Vagina (tissue), 2 donors: Measurements from ENCODE around the gene UBE2G2. TPM values are rescaled to one million over a fixed set of nuclear protein-coding genes. Genes with fewer than 3 reads are reported as not detected.
A peak's percentile ranks its signal among the peaks of the same experiment; 100 is the strongest.

Experiments
- DNase-seq, 2 donors: peaks; one replicate each; pipeline ENCODE4 v3.0.0-alpha.2; 2017; ENCODE audit errors: extremely low spot score in 2 of 2
- H3K27ac ChIP-seq: fragments of 200-600 bp; sonication (generic); one replicate; pipeline ENCODE4 v1.5.1; 2019
- H3K27me3 ChIP-seq: fragments of 200-600 bp; sonication (generic); one replicate; pipeline ENCODE4 v1.5.1; 2019
- H3K36me3 ChIP-seq, 2 donors: fragments of 200-600 bp; sonication (generic); one replicate each; pipeline ENCODE4 v1.5.1; 2017 to 2019
- H3K4me1 ChIP-seq: fragments of 200-600 bp; sonication (generic); one replicate; pipeline ENCODE4 v1.5.1; 2019
- H3K4me3 ChIP-seq, 2 donors: fragments of 200-600 bp; sonication (generic); 1 replicate in 1 of 2; 2 replicates in 1 of 2; pipeline ENCODE4 v1.5.1; 2016 to 2019
- H3K9me3 ChIP-seq: fragments of 200-600 bp; sonication (generic); one replicate; pipeline ENCODE4 v1.5.1; 2019
- CTCF ChIP-seq, 3 experiments: fragments of 450-650 bp in 2 of 3; fragments of 200-600 bp in 1 of 3; sonication (generic) in 1 of 3; IDR thresholded peaks; one replicate each; pipeline ENCODE4 v1.5.1; 2017 to 2019; ENCODE audit warnings: antibody characterized with exemption in 3 of 3, mild to moderate bottlenecking in 2 of 3, moderate library complexity in 2 of 3
- POLR2A ChIP-seq, 2 donors: fragments of 450-650 bp; IDR thresholded peaks; one replicate each; pipeline ENCODE4 v1.6.1; 2017; ENCODE audit warnings: antibody characterized with exemption in 2 of 2, mild to moderate bottlenecking in 2 of 2, moderate library complexity in 2 of 2
- POLR2AphosphoS5 ChIP-seq, 2 donors: sonication (generic); formaldehyde crosslinking; IDR thresholded peaks; one replicate each; pipeline ENCODE4 v1.9.0; 2017; ENCODE audit warnings: antibody characterized with exemption in 2 of 2, mild to moderate bottlenecking in 2 of 2, low read depth in 1 of 2; ENCODE audit not compliant: insufficient read depth in 1 of 2
- intact Hi-C: fragments of 100-400 bp; cut with DNase I; formaldehyde crosslinking; loops from one replicate; pipeline ENCODE4 v1.15.1; 2023
- total RNA-seq: library from RNA; depleted of rRNA; stranded (reverse); fragments of >200 nt; gene quantifications from one replicate; pipeline ENCODE4 v1.2.3, GENCODE V29; 2016

Gene UBE2G2
- total RNA-seq, 1 donor from 2014 or later: 96.5 TPM

DNA sequence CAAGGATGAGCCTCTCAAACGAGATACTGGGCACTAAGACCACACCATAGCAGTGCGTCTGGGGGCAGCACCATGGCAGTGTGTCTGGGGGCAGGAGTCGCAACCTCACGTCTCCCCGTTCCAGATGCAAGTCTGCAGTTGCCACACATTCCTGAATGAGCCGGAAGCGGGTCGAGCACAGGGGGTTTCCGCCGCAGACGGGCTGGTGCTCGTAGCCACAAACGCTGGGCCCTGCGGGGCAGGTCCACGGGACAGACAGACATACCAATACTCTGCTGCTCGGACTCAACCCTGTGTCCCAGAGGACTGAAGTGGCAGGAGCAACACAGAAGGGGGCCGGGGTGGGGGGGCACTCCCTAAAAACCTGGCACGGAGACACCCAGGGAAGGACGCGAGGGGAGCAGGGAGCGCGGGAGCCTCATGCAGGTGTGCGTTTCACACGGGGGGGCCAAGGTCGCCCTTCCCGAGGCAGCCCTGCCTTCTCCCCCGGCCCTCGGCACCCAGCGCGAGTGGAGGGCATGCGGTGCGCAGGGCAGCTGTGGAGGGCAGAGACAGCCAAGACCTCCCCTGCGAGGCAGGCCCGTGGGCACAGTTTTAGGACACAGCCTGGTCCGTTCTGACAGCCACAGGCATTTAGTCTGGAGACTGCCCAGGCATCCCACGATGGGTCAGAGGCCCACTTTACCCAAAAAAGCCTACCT, 47.4 kb upstream of the UBE2G2 start:
- TF ChIP-seq POLR2A (IDR thresholded peaks at IDR 0.05) (no peak), POLR2AphosphoS5 (IDR thresholded peaks at IDR 0.05; ENCODE audit: insufficient read depth in 1 of 2, low read depth in 1 of 2) (no peak)
- intact Hi-C loops: no loop called here
- Histone ChIP-seq H3K27me3 (no peaks in the 10 kb centered on the region), H3K27ac (no peak overlapping the region), H3K4me3 (no peak overlapping the region), H3K36me3 (peaks cover 0 to 35% of the 10 kb centered on the region in 2 donors), H3K9me3 (no peaks in the 10 kb centered on the region), H3K4me1 (peaks cover 22% of the 10 kb centered on the region)
- no peak for DNase-seq

- no peak overlapping the region for H3K27ac ChIP-seq
- no peak for TF ChIP-seq CTCF (IDR thresholded peaks at IDR 0.05)
- no peak for TF ChIP-seq POLR2AphosphoS5 (IDR thresholded peaks at IDR 0.05; ENCODE audit: insufficient read depth in 1 of 2, low read depth in 1 of 2)
- TF ChIP-seq POLR2A (IDR thresholded peaks at IDR 0.05): no peak
- DNase-seq: no peak
These were observed 45.8 kb upstream of the UBE2G2 start for GRCh38 chr21:44847261-44848056.

GRCh38 chr21:44846485-44847260, 45.1 kb upstream of the UBE2G2 start:
- no peak for DNase-seq
- H3K27ac ChIP-seq: no peak overlapping the region
- intact Hi-C loops: no loop called here

More at GRCh38 chr21:44847261-44848056, 45.8 kb upstream of the UBE2G2 start:
- H3K4me3 ChIP-seq: no peak overlapping the region
- peaks cover 0 to 29% of the 10 kb centered on the region in 2 donors for H3K36me3 ChIP-seq
- no peaks in the 10 kb centered on the region for H3K9me3 ChIP-seq
- H3K4me1 ChIP-seq: peaks cover 22% of the 10 kb centered on the region
- H3K27me3 ChIP-seq: no peaks in the 10 kb centered on the region
- intact Hi-C loops: no loop called here

DNA sequence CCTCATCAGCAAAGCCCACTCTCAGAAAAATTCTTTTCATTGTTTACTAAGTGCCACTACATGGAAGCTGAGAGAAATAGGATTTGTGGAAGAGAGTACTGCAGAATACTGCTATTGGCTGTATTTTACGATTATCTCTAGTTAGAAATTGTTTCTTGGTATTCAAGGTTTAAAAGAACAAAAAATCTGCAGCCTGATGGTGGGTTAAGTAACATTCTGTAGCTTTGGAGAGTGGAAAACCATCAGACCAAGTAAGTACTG, 44.5 kb upstream of the UBE2G2 start:
- no peak for DNase-seq
- peaks cover 22% of the 10 kb centered on the region for H3K4me1 ChIP-seq
- intact Hi-C loops: no loop called here
- H3K9me3 ChIP-seq: no peaks in the 10 kb centered on the region
- H3K27me3 ChIP-seq: no peaks in the 10 kb centered on the region
- H3K36me3 ChIP-seq: peaks cover 0 to 27% of the 10 kb centered on the region in 2 donors
- H3K4me3 ChIP-seq: peak overlapping the region; percentile 36 to 43
- no peak overlapping the region for H3K27ac ChIP-seq
- TF ChIP-seq CTCF (IDR thresholded peaks at IDR 0.05) (no peak), POLR2A (IDR thresholded peaks at IDR 0.05) (no peak), POLR2AphosphoS5 (IDR thresholded peaks at IDR 0.05; ENCODE audit: insufficient read depth in 1 of 2, low read depth in 1 of 2) (no peak)

More at GRCh38 chr21:44846485-44847260, 45.1 kb upstream of the UBE2G2 start:
- peak overlapping the region; percentile 36 to 43 for H3K4me3 ChIP-seq
- H3K36me3 ChIP-seq: peaks cover 0 to 29% of the 10 kb centered on the region in 2 donors
- peaks cover 22% of the 10 kb centered on the region for H3K4me1 ChIP-seq
- H3K9me3 ChIP-seq: no peaks in the 10 kb centered on the region
- H3K27me3 ChIP-seq: no peaks in the 10 kb centered on the region
- TF ChIP-seq CTCF (IDR thresholded peaks at IDR 0.05): no peak
- no peak for TF ChIP-seq POLR2AphosphoS5 (IDR thresholded peaks at IDR 0.05; ENCODE audit: insufficient read depth in 1 of 2, low read depth in 1 of 2)
- TF ChIP-seq POLR2A (IDR thresholded peaks at IDR 0.05): no peak

- Histone ChIP-seq H3K4me1 (peaks cover 22% of the 10 kb centered on the region), H3K4me3 (peak overlapping the region; percentile 36 to 43), H3K27ac (no peak overlapping the region), H3K27me3 (no peaks in the 10 kb centered on the region), H3K36me3 (peaks cover 0 to 23% of the 10 kb centered on the region in 2 donors), H3K9me3 (no peaks in the 10 kb centered on the region)
- intact Hi-C loops: no loop called here
- TF ChIP-seq POLR2AphosphoS5 (IDR thresholded peaks at IDR 0.05; ENCODE audit: insufficient read depth in 1 of 2, low read depth in 1 of 2) (peak in 1 of 2 donors; percentile 2), CTCF (IDR thresholded peaks at IDR 0.05) (no peak)
- DNase-seq: no peak
These were observed 44.0 kb upstream of the UBE2G2 start for GRCh38 chr21:44845418-44846223.
